ENCODE data around the gene IFNG-AS1.

IFNG-AS1 gene

GRCh38 chr12:67996347-67996746, 7.1 kb downstream of the IFNG-AS1 start:
- no peak for DNase-seq

- DNase-seq, result no peak
Measured at GRCh38 chr12:67998379-67998778, 9.1 kb downstream of the IFNG-AS1 start.

GRCh38 chr12:67999244-67999643, 10.0 kb downstream of the IFNG-AS1 start:
- no peak for DNase-seq

GRCh38 chr12:68001486-68002466, 12.5 kb downstream of the IFNG-AS1 start:
- DNase-seq, result no peak

GRCh38 chr12:68003777-68004176, 14.5 kb downstream of the IFNG-AS1 start:
- DNase-seq, result no peak

- DNase-seq, result no peak
Measured at GRCh38 chr12:68007033-68007432, 17.8 kb downstream of the IFNG-AS1 start.

- no peak for DNase-seq
Measured at GRCh38 chr12:68007466-68007865, 18.2 kb downstream of the IFNG-AS1 start.

GRCh38 chr12:68011206-68011881, 22.1 kb downstream of the IFNG-AS1 start:
- no peak for DNase-seq

- DNase-seq, result no peak
Measured at GRCh38 chr12:68011882-68012207, 22.6 kb downstream of the IFNG-AS1 start.

GRCh38 chr12:68012712-68013111, 23.5 kb downstream of the IFNG-AS1 start:
- no peak for DNase-seq

GRCh38 chr12:68013181-68013580, 23.9 kb downstream of the IFNG-AS1 start:
- no peak for DNase-seq

GRCh38 chr12:68016136-68016535, 26.9 kb downstream of the IFNG-AS1 start:
- no peak for DNase-seq

GRCh38 chr12:68018315-68018714, 29.1 kb downstream of the IFNG-AS1 start:
- no peak for DNase-seq

- DNase-seq, result no peak
Measured at GRCh38 chr12:68020049-68020448, 30.8 kb downstream of the IFNG-AS1 start.

- no peak for DNase-seq
Measured at GRCh38 chr12:68020699-68021098, 31.5 kb downstream of the IFNG-AS1 start.

- DNase-seq, result no peak
Measured at GRCh38 chr12:68028647-68029046, 39.4 kb downstream of the IFNG-AS1 start.

- no peak for DNase-seq
Measured at GRCh38 chr12:68030248-68030647, 41.0 kb downstream of the IFNG-AS1 start.

GRCh38 chr12:68031174-68031573, 41.9 kb downstream of the IFNG-AS1 start:
- DNase-seq, result no peak

GRCh38 chr12:68031881-68032739, 42.9 kb downstream of the IFNG-AS1 start:
- DNase-seq, result no peak

- DNase-seq, result no peak
Measured at GRCh38 chr12:68034567-68034966, 45.3 kb downstream of the IFNG-AS1 start.

GRCh38 chr12:68036642-68037041, 47.4 kb downstream of the IFNG-AS1 start:
- no peak for DNase-seq

- DNase-seq, result no peak
Measured at GRCh38 chr12:68037616-68038255, 48.5 kb downstream of the IFNG-AS1 start.

- DNase-seq, result no peak
Measured at GRCh38 chr12:68038650-68039049, 49.4 kb downstream of the IFNG-AS1 start.

All from RPMI8226 (cell line).